BLaER1 treated with 17β-estradiol and CSF1 and Interleukin-3, amounts not matched to agents 10 nM and 100 nM (cell line): ENCODE measurements around the gene FOXC1.

Experiments used
- H3K27ac ChIP-seq, 11 experiments: shearing (Covaris generic); formaldehyde crosslinking; 2 replicates each; pipeline ENCODE4 v1.8.1; 2022
- H3K27me3 ChIP-seq, 11 experiments: shearing (Covaris generic); formaldehyde crosslinking; 2 replicates each; pipeline ENCODE4 v1.8.1; 2022
- H3K36me3 ChIP-seq, 11 experiments: shearing (Covaris generic); formaldehyde crosslinking; 2 replicates each; pipeline ENCODE4 v1.8.1; 2022
- H3K4me1 ChIP-seq, 10 experiments: shearing (Covaris generic); formaldehyde crosslinking; 2 replicates each; pipeline ENCODE4 v1.8.1; 2022
- H3K4me2 ChIP-seq, 11 experiments: shearing (Covaris generic); formaldehyde crosslinking; 2 replicates each; pipeline ENCODE4 v1.8.1; 2022
- H3K4me3 ChIP-seq, 10 experiments: shearing (Covaris generic); formaldehyde crosslinking; 2 replicates each; pipeline ENCODE4 v1.8.1; 2022
- H3K9ac ChIP-seq, 11 experiments: shearing (Covaris generic); formaldehyde crosslinking; 2 replicates each; pipeline ENCODE4 v1.8.1; 2022
- H3K9me3 ChIP-seq, 11 experiments: shearing (Covaris generic); formaldehyde crosslinking; replicated peaks in 1 of 11; 2 replicates each; pipeline ENCODE4 v1.8.1; 2022
- H4K20me1 ChIP-seq, 11 experiments: shearing (Covaris generic); formaldehyde crosslinking; 2 replicates each; pipeline ENCODE4 v1.8.1; 2022
- Cebpa-rat ChIP-seq, 11 experiments: shearing (Covaris generic); IDR thresholded peaks; 2 replicates each; pipeline ENCODE4 v1.8.1; 2022

Gene FOXC1

DNA sequence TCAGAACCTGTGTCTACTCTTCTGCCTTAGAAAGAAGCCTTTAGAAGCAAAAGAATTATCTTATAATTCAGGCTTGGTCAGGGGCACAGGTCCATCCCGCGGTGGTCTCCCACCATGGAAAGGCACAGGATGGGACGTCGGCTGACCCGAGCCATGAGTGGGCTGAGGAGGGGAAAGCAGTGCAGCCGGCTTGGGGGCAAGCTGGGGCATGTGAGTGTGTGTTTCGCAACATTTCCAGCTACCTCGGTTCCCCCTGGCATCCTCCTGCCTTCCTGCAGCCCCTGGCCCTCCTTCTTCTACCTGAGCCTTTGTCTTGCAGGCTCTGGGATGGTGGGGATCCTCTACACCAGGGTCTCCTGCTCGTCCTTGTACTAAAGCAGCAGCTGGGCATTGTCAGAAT, 29.1 kb upstream of the FOXC1 start:
- peak in 3 of 11 experiments; percentile 11 to 75 (median 62); a peak in 3 of 22 replicates for TF ChIP-seq Cebpa-rat (IDR thresholded peaks at IDR 0.05)
- Histone ChIP-seq H3K4me1 (peaks cover 6 to 29% (median 24%) of the 10 kb centered on the region in 10 experiments; a peak in 19 of 20 replicates), H3K9me3 (no peaks in the 10 kb centered on the region), H3K36me3 (no peaks in the 10 kb centered on the region), H3K4me2 (no peak overlapping the region), H3K4me3 (no peak overlapping the region), H3K27me3 (no peaks in the 10 kb centered on the region), H4K20me1 (no peaks in the 10 kb centered on the region), H3K27ac (no peak overlapping the region), H3K9ac (no peak overlapping the region)

DNA sequence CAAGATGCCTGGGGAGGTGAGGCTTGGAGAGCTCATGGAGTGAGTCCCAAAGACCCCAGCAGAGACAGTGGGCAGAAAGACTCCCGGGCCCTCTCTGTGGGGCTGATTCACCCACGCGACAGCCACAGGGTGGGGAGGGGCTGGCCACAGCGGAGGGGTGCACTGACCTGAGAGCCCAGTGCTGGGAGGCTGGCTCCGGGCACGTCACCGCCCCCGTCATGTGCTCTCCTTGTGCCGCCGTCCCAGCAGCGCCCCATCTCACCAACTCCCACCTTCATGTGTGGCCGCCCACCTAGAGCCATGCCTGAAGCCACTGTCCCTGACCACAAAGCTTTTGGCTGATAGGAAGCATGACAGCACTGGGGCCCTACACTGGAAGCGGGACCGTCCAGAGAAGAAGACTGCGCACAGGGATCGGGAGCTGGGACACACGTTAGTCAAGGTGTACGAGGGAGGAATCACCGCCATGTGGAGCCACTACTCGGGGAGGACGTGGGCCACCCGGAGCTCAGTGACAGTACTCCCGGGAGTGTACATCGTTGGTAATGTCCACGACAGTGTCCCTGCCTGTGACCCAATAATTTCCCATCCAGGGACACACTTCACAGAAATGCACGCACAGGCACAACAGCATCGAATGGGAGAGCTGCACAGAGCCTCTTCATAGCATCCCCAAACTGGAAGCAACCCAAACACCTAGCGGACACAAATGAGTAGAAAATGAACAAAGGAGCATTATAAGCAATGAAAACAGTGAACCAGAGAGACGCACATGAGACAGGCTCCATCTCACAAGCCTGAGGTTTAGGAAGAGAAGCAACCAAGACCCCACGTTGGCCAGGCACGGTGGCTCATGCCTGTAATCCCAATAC, 28.4 kb upstream of the FOXC1 start:
- no peak overlapping the region for H3K9ac ChIP-seq
- peaks cover 0 to 22% (median 17%) of the 10 kb centered on the region in 10 experiments; a peak in 16 of 20 replicates for H3K4me1 ChIP-seq
- no peaks in the 10 kb centered on the region for H4K20me1 ChIP-seq
- no peaks in the 10 kb centered on the region for H3K36me3 ChIP-seq
- H3K4me3 ChIP-seq: no peak overlapping the region
- no peak for TF ChIP-seq Cebpa-rat (IDR thresholded peaks at IDR 0.05)
- no peaks in the 10 kb centered on the region for H3K9me3 ChIP-seq
- H3K27ac ChIP-seq: no peak overlapping the region
- H3K4me2 ChIP-seq: no peak overlapping the region
- no peaks in the 10 kb centered on the region for H3K27me3 ChIP-seq

DNA sequence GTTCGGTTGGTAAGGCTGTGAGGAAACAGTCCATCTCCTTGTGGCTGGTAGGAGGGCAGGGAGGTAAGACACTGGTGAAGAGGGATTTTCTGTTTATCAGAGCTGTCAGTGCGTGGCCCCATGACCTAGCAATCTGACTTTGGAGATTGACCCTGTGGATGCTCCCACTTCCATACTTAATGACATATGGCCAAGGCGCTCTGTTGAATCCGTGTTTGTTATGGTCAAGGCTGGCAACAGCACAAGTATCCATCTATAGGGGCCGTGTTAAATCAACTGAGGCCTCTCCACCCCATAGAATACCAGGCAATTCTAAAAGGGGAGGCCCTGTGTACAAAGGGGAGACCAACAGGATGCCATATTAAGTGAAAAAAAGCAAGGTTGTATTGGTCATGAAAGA, 25.6 kb upstream of the FOXC1 start:
- no peak overlapping the region for H3K4me2 ChIP-seq
- no peaks in the 10 kb centered on the region for H3K36me3 ChIP-seq
- no peak for TF ChIP-seq Cebpa-rat (IDR thresholded peaks at IDR 0.05)
- no peaks in the 10 kb centered on the region for H3K27me3 ChIP-seq
- H3K27ac ChIP-seq: no peak overlapping the region
- no peak overlapping the region for H3K4me3 ChIP-seq
- no peaks in the 10 kb centered on the region for H3K9me3 ChIP-seq
- peaks cover 0 to 6% (median 4%) of the 10 kb centered on the region in 10 experiments; a peak in 11 of 20 replicates for H3K4me1 ChIP-seq
- no peaks in the 10 kb centered on the region for H4K20me1 ChIP-seq
- H3K9ac ChIP-seq: no peak overlapping the region

GRCh38 chr6:1584996-1585668, 24.6 kb upstream of the FOXC1 start:
- Histone ChIP-seq H3K4me3 (no peak overlapping the region), H3K36me3 (no peaks in the 10 kb centered on the region), H3K9me3 (no peaks in the 10 kb centered on the region), H4K20me1 (no peaks in the 10 kb centered on the region), H3K4me1 (no peaks in the 10 kb centered on the region), H3K4me2 (no peak overlapping the region), H3K27ac (no peak overlapping the region), H3K27me3 (no peaks in the 10 kb centered on the region), H3K9ac (no peak overlapping the region)
- no peak for TF ChIP-seq Cebpa-rat (IDR thresholded peaks at IDR 0.05)

DNA sequence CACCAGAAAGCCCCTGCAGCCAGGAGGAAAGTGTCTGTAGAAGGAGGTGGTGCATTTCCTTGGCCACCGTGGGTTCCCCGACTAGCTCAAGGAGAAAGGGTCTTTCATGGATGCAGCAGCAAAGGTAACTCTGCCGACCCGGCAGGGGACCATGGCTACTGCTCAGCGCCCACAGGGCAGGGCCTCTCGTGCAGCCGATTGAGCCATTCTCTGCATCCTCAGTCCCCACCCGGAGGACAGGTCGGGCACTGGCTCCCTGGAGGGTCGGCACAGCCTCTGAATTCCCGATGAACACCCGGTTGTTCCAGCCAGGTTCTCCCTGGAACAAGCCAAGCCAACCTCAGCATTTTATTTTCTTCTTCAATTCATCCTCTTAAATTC, 24.1 kb upstream of the FOXC1 start:
- TF ChIP-seq Cebpa-rat (IDR thresholded peaks at IDR 0.05): no peak
- no peak overlapping the region for H3K9ac ChIP-seq
- H3K27ac ChIP-seq: no peak overlapping the region
- no peaks in the 10 kb centered on the region for H4K20me1 ChIP-seq
- H3K27me3 ChIP-seq: no peaks in the 10 kb centered on the region
- no peaks in the 10 kb centered on the region for H3K36me3 ChIP-seq
- H3K4me3 ChIP-seq: no peak overlapping the region
- H3K4me2 ChIP-seq: no peak overlapping the region
- no peaks in the 10 kb centered on the region for H3K9me3 ChIP-seq
- no peaks in the 10 kb centered on the region for H3K4me1 ChIP-seq

DNA sequence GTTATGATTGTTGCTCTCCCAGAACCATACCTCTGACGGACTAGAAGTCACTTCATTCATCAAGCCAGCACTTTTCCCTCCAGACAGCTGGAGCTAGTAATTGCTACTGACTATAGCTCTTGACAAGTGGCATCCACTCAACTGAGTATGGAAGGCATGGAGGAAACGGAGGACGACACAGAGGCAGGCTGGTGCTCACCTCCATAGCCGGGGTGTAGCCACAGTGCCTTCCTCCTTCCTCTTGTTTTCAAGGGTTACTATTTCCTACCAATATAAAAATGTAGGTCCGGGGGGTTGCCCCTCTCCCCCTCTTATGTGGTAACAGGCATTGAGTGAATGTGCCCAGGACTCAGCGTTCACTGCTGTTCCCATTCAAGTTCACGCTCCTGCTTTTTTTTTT, 23.5 kb upstream of the FOXC1 start:
- H3K4me2 ChIP-seq: no peak overlapping the region
- no peak for TF ChIP-seq Cebpa-rat (IDR thresholded peaks at IDR 0.05)
- no peaks in the 10 kb centered on the region for H3K27me3 ChIP-seq

GRCh38 chr6:1586861-1587450, 22.8 kb upstream of the FOXC1 start:
- Histone ChIP-seq H3K9me3 (no peaks in the 10 kb centered on the region), H3K27ac (no peak overlapping the region), H4K20me1 (no peaks in the 10 kb centered on the region), H3K9ac (no peak overlapping the region), H3K27me3 (no peaks in the 10 kb centered on the region), H3K4me1 (no peaks in the 10 kb centered on the region), H3K4me3 (no peak overlapping the region), H3K36me3 (no peaks in the 10 kb centered on the region), H3K4me2 (no peak overlapping the region)
- TF ChIP-seq Cebpa-rat (IDR thresholded peaks at IDR 0.05): no peak

More for the DNA sequence above, 23.5 kb upstream of the FOXC1 start:
- Histone ChIP-seq H4K20me1 (no peaks in the 10 kb centered on the region), H3K4me3 (no peak overlapping the region), H3K27ac (no peak overlapping the region), H3K9ac (no peak overlapping the region), H3K9me3 (no peaks in the 10 kb centered on the region), H3K36me3 (no peaks in the 10 kb centered on the region), H3K4me1 (no peaks in the 10 kb centered on the region)

DNA sequence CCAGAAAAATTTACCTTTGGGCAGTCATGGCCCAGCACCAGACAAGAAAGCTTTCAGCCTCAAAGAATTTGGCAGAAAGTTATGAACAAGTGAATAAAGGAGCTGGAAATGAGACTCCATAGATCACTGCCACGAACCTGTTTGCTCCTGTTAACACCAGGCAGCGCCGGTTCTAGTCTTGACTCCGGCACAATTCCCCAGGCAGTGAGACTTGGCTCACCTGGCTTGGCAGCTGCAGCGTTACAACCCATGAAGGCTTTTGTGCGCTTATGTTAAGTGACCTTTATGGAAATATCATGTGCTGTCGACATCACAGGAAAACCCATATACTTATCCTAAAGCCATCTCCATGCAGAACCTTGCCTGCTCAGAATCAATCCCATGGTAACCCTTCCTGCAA, 22.2 kb upstream of the FOXC1 start:
- Histone ChIP-seq H3K36me3 (no peaks in the 10 kb centered on the region), H3K9me3 (no peaks in the 10 kb centered on the region), H3K4me3 (no peak overlapping the region), H3K27ac (no peak overlapping the region), H3K4me2 (no peak overlapping the region), H3K27me3 (no peaks in the 10 kb centered on the region), H3K4me1 (no peaks in the 10 kb centered on the region), H3K9ac (no peak overlapping the region), H4K20me1 (no peaks in the 10 kb centered on the region)
- no peak for TF ChIP-seq Cebpa-rat (IDR thresholded peaks at IDR 0.05)

GRCh38 chr6:1587977-1588376, 21.7 kb upstream of the FOXC1 start:
- Histone ChIP-seq H3K27ac (no peak overlapping the region), H3K27me3 (peaks cover 0 to 2% (median 0%) of the 10 kb centered on the region in 11 experiments; a peak in 5 of 22 replicates), H3K4me1 (no peaks in the 10 kb centered on the region)

More at GRCh38 chr6:1587977-1588376, 21.7 kb upstream of the FOXC1 start:
- no peak for TF ChIP-seq Cebpa-rat (IDR thresholded peaks at IDR 0.05)
- Histone ChIP-seq H3K36me3 (no peaks in the 10 kb centered on the region), H3K9ac (no peak overlapping the region), H3K4me2 (no peak overlapping the region), H3K4me3 (no peak overlapping the region), H4K20me1 (no peaks in the 10 kb centered on the region), H3K9me3 (no peaks in the 10 kb centered on the region)
